HL-60 (cell line): ENCODE data around the gene MAGEA11.

ENCODE experiments used
- DNase-seq, 2 experiments: peaks; one replicate each; pipeline ENCODE4 v3.0.0-alpha.2; 2010 to 2020; ENCODE audit warnings: low read depth in 1 of 2, low spot score in 1 of 2
- H3K27ac ChIP-seq: fragments of 250-450 bp; sonication (Bioruptor Pico); replicated peaks from 2 replicates; pipeline ENCODE4 v1.5.1; 2020; ENCODE audit warnings: mild to moderate bottlenecking, moderate library complexity
- H3K27me3 ChIP-seq: fragments of 250-450 bp; sonication (Bioruptor Pico); 2 replicates; pipeline ENCODE4 v1.5.1; 2021; ENCODE audit warnings: mild to moderate bottlenecking, moderate library complexity; ENCODE audit not compliant: insufficient read depth, poor library complexity, severe bottlenecking
- H3K4me3 ChIP-seq: replicated peaks from 2 replicates; pipeline ENCODE4 v1.5.1; 2011; ENCODE audit warnings: mild to moderate bottlenecking, control low read depth, low read length; ENCODE audit not compliant: insufficient read depth
- GABPA ChIP-seq: IDR thresholded peaks from 2 replicates; pipeline ENCODE4 v1.6.1; 2012; ENCODE audit warnings: low read depth
- POLR2AphosphoS5 ChIP-seq: IDR thresholded peaks from 2 replicates; pipeline ENCODE4 v1.6.1; 2012; ENCODE audit warnings: low read depth
- SPI1 ChIP-seq: IDR thresholded peaks from 2 replicates; pipeline ENCODE4 v1.6.1; 2012; ENCODE audit warnings: low read depth, mild to moderate bottlenecking, borderline replicate concordance
- TF ChIP-seq, protein P1 (sequence below): IDR thresholded peaks from 2 replicates; pipeline ENCODE4 v1.6.1; 2012; ENCODE audit warnings: low read depth; ENCODE audit not compliant: insufficient replicate concordance
- TF ChIP-seq, protein P2 (sequence below): IDR thresholded peaks from one replicate; pipeline ENCODE4 v1.5.1; 2011; ENCODE audit warnings: low read length, control low read depth, inconsistent platforms; ENCODE audit not compliant: insufficient read depth

MAGEA11 gene

DNA sequence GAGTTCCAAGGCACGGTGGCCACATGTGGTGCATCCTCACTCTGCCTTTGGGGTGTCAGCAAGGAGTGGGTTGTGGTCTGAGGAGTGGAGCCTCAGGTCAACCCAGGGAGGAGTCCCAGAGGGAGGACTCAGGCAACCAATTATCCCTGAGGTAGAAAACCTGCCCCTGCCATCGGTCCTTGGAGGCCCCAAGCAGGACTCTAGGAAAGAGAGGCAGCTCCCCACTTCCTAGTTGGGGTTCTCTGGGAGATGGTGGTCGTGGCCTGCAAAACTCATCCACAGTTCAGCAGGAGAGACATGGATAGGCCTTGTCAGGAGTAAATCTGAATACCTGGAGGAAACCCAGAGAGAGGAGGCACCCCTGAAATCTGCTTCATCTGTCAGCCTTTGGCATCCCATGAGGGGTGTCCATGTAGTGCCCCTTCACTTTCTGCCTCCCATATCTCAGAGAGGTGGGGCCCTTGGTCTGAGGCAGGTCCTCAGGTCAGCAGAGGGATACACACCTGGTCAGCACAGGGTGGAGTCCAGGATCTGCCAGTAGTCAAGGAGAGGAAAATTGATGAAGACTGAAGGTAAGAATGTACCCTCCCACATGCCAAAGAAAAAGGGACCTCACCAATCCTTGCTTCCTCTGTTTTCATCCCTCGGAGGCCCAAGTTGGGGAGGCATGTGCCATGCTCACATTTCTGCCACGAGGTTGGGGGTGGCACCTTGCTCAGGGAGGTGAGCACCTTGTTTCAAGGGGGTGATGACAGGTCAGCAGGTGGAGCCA, 1.6 kb downstream of the MAGEA11 start:
- Histone ChIP-seq H3K27me3 (no peaks in the 10 kb centered on the region), H3K4me3 (no peak overlapping the region), H3K27ac (no peak overlapping the region)
- DNase-seq = no peak
- TF ChIP-seq, protein P1, sequence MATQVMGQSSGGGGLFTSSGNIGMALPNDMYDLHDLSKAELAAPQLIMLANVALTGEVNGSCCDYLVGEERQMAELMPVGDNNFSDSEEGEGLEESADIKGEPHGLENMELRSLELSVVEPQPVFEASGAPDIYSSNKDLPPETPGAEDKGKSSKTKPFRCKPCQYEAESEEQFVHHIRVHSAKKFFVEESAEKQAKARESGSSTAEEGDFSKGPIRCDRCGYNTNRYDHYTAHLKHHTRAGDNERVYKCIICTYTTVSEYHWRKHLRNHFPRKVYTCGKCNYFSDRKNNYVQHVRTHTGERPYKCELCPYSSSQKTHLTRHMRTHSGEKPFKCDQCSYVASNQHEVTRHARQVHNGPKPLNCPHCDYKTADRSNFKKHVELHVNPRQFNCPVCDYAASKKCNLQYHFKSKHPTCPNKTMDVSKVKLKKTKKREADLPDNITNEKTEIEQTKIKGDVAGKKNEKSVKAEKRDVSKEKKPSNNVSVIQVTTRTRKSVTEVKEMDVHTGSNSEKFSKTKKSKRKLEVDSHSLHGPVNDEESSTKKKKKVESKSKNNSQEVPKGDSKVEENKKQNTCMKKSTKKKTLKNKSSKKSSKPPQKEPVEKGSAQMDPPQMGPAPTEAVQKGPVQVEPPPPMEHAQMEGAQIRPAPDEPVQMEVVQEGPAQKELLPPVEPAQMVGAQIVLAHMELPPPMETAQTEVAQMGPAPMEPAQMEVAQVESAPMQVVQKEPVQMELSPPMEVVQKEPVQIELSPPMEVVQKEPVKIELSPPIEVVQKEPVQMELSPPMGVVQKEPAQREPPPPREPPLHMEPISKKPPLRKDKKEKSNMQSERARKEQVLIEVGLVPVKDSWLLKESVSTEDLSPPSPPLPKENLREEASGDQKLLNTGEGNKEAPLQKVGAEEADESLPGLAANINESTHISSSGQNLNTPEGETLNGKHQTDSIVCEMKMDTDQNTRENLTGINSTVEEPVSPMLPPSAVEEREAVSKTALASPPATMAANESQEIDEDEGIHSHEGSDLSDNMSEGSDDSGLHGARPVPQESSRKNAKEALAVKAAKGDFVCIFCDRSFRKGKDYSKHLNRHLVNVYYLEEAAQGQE = no peak
- TF ChIP-seq, protein P2, sequence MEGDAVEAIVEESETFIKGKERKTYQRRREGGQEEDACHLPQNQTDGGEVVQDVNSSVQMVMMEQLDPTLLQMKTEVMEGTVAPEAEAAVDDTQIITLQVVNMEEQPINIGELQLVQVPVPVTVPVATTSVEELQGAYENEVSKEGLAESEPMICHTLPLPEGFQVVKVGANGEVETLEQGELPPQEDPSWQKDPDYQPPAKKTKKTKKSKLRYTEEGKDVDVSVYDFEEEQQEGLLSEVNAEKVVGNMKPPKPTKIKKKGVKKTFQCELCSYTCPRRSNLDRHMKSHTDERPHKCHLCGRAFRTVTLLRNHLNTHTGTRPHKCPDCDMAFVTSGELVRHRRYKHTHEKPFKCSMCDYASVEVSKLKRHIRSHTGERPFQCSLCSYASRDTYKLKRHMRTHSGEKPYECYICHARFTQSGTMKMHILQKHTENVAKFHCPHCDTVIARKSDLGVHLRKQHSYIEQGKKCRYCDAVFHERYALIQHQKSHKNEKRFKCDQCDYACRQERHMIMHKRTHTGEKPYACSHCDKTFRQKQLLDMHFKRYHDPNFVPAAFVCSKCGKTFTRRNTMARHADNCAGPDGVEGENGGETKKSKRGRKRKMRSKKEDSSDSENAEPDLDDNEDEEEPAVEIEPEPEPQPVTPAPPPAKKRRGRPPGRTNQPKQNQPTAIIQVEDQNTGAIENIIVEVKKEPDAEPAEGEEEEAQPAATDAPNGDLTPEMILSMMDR = no peak
- TF ChIP-seq POLR2AphosphoS5 (no peak), SPI1 (no peak), GABPA (no peak)

DNA sequence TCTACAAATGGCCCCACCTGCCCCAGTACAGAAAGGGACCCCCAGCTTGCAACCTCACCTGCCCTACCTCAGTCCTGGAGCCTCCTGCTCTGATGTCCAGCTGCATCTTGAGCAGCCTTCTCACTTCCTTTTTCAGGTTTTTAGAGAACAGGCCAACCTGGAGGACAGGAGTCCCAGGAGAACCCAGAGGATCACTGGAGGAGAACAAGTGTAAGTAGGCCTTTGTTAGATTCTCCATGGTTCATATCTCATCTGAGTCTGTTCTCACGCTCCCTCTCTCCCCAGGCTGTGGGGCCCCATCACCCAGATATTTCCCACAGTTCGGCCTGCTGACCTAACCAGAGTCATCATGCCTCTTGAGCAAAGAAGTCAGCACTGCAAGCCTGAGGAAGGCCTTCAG, 3.6 kb downstream of the MAGEA11 start:
- Histone ChIP-seq H3K27ac (no peak overlapping the region), H3K27me3 (no peaks in the 10 kb centered on the region), H3K4me3 (no peak overlapping the region)
- TF ChIP-seq, protein P2 = no peak
- DNase-seq = no peak

DNA sequence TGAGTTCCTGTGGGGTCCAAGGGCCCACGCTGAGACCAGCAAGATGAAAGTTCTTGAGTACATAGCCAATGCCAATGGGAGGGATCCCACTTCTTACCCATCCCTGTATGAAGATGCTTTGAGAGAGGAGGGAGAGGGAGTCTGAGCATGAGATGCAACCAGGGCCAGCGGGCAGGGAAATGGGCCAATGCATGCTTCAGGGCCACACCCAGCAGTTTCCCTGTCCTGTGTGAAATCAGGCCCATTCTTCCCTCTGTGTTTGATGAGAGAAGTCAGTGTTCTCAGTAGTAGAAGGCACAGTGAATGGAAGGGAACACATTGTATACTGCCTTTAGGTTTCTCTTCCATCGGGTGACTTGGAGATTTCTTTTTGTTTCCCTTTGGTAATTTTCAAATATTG, 4.8 kb downstream of the MAGEA11 start:
- no peak for TF ChIP-seq GABPA
- no peak for TF ChIP-seq POLR2AphosphoS5
- TF ChIP-seq SPI1 = no peak
- TF ChIP-seq, protein P1 = no peak
- TF ChIP-seq, protein P2 = no peak
- DNase-seq = no peak
- Histone ChIP-seq H3K27ac (no peak overlapping the region), H3K4me3 (no peak overlapping the region), H3K27me3 (no peaks in the 10 kb centered on the region)

DNA sequence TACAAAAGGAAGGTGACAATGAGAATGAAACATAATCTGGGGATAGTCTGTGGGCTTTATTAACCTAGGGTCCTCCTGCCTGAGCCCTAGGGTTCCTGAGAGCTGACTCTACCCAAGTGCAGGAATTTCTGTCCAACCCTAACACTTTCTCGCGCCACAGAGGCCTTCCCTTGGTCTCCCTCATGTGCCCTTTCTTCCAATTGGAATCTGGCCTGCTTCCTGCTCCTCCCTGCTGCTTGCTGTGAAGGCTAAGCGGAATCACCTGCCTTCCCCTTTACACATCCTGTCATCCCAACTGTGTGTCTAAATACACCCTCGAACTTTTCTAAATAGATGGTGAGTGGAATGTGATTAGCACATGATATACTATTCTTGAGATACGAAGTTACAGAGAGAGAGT, 5.9 kb downstream of the MAGEA11 start:
- DNase-seq = no peak
- Histone ChIP-seq H3K4me3 (no peak overlapping the region), H3K27me3 (no peaks in the 10 kb centered on the region), H3K27ac (no peak overlapping the region)
- TF ChIP-seq GABPA (no peak), SPI1 (no peak), POLR2AphosphoS5 (no peak)
- TF ChIP-seq, protein P2 = no peak
- TF ChIP-seq, protein P1 = no peak
